ENCODE data around the gene UBALD2.
"Not testable (repeated sequence)": the region's sequence is repeated elsewhere in the genome, so short reads cannot be mapped to it uniquely, and the experiment has no call there.

Gene UBALD2

GRCh38 chr17:76266244-76266938 lies 1.2 kb downstream of the UBALD2 start:
- no peak for DNase-seq

- DNase-seq, result no peak
These were observed 2.0 kb downstream of the UBALD2 start for GRCh38 chr17:76267051-76267576.

GRCh38 chr17:76267581-76268001 lies 2.4 kb downstream of the UBALD2 start:
- not testable (repeated sequence) for DNase-seq

GRCh38 chr17:76268015-76268749 lies 3.0 kb downstream of the UBALD2 start:
- DNase-seq, result peak; percentile 84

GRCh38 chr17:76268991-76269981 lies 4.1 kb downstream of the UBALD2 start:
- DNase-seq, result no peak

- DNase-seq, result no peak
These were observed 5.0 kb downstream of the UBALD2 start for GRCh38 chr17:76270127-76270592.

GRCh38 chr17:76270770-76271668 lies 5.9 kb downstream of the UBALD2 start:
- no peak for DNase-seq

GRCh38 chr17:76271669-76272540 lies 6.8 kb downstream of the UBALD2 start:
- DNase-seq, result peak; percentile 90

GRCh38 chr17:76272541-76273444 lies 7.6 kb downstream of the UBALD2 start:
- DNase-seq, result peak; percentile 48

GRCh38 chr17:76273445-76274111 lies 8.4 kb downstream of the UBALD2 start:
- no peak for DNase-seq

GRCh38 chr17:76274112-76274956 lies 9.2 kb downstream of the UBALD2 start:
- DNase-seq, result no peak

GRCh38 chr17:76275382-76276068 lies 10.4 kb downstream of the UBALD2 start:
- no peak for DNase-seq

GRCh38 chr17:76276069-76276431 lies 10.9 kb downstream of the UBALD2 start:
- no peak for DNase-seq

- no peak for DNase-seq
These were observed 11.5 kb downstream of the UBALD2 start for GRCh38 chr17:76276461-76277299.

- no peak for DNase-seq
These were observed 12.4 kb downstream of the UBALD2 start for GRCh38 chr17:76277300-76278267.

All from CD4-positive, alpha-beta T cell treated with Interferon gamma for 1 hour (primary cell).